HUES6 (cell line): ENCODE results near the gene SH3GL1.

Source experiments
- H3K27ac ChIP-seq: 2 replicates; pipeline ENCODE4 v1.7.0; 2013; ENCODE audit warnings: low read depth, mild to moderate bottlenecking, low read length, inconsistent platforms
- H3K27me3 ChIP-seq: 2 replicates; pipeline ENCODE4 v1.6.1; 2013; ENCODE audit warnings: low read length; ENCODE audit not compliant: control insufficient read depth, insufficient read depth
- H3K36me3 ChIP-seq: 2 replicates; pipeline ENCODE4 v1.6.1; 2013; ENCODE audit warnings: low read length; ENCODE audit not compliant: control insufficient read depth, insufficient read depth
- H3K4me1 ChIP-seq: 2 replicates; pipeline ENCODE4 v1.6.1; 2013; ENCODE audit warnings: low read length; ENCODE audit not compliant: control insufficient read depth, insufficient read depth
- H3K4me3 ChIP-seq: 2 replicates; pipeline ENCODE4 v1.5.1; 2013; ENCODE audit warnings: low read depth, low read length
- H3K9ac ChIP-seq: one replicate; pipeline ENCODE4 v1.6.1; 2013; ENCODE audit warnings: mild to moderate bottlenecking, low read length
- H3K9me3 ChIP-seq: 2 replicates; pipeline ENCODE4 v1.6.1; 2013; ENCODE audit warnings: low read depth, low read length; ENCODE audit not compliant: control insufficient read depth, insufficient read depth

SH3GL1 gene

DNA sequence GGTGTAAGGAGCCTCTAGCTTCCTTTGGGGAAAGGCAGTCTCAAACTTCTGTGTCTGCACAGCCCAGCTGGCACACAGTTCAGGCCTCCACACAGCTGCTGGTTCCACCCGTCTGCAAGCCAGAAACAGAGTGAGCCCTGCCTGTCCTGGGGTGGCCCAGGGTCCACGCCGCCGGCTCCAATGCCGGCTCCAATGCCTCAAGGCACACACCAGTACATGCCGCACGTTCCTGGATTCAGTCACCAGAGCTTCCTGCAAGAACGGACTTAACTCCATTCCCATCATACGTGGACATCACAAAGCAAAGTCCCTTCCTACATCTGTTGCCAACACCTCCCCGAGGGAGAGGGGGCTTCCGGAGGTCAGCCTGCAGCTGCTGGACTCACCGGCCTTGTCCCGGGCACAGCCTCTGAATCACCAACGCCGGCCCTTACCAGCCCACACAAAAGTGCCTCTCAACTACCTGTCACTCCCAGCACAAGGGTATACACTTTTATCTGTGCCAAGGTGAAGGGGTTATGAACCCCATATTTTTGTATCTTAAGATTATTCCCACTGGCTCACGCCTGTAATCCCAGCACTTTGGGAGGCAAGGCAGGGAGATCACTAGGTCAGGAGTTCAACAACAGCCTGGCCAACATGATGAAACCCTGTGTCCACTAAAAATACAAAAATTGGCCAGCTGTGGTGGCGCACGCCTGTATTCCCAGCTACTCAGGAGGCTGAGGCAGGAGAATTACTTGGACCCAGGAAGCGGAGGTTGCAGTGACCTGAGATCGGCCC is 8.5 kb downstream of the SH3GL1 start:
- Histone ChIP-seq H3K36me3 (peaks cover 11% of the 10 kb centered on the region), H3K4me3 (no peak overlapping the region), H3K27me3 (peaks cover 20% of the 10 kb centered on the region), H3K27ac (no peak overlapping the region), H3K4me1 (peaks cover 38% of the 10 kb centered on the region), H3K9ac (peak overlapping the region; percentile 28), H3K9me3 (no peaks in the 10 kb centered on the region)

DNA sequence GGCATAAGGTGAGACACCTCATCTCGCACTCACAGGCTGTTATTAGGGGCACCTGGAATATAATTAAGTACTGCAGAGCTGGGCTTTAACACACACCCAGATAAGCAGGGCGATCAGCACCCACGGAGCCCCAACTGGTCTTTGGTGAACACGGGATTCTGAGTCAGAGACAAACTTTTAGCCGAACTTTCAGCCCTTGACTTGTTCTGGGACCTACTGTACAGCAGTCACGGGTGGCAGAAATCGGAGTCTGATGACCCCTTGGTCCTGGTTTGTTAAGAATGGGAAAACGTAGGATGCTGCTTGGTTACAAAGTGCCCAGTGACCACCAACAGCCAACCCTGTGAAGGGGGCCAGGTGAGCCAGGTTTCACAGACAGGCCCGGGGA is 9.0 kb downstream of the SH3GL1 start:
- H3K27me3 ChIP-seq: peaks cover 20% of the 10 kb centered on the region
- H3K9ac ChIP-seq: peak overlapping the region; percentile 62
- no peak overlapping the region for H3K27ac ChIP-seq
- H3K4me3 ChIP-seq: 0 out of 2 replicates have a peak overlapping the region, but pooled peaks have one; percentile 43
- peaks cover 38% of the 10 kb centered on the region for H3K4me1 ChIP-seq
- peaks cover 9% of the 10 kb centered on the region for H3K36me3 ChIP-seq
- no peaks in the 10 kb centered on the region for H3K9me3 ChIP-seq

DNA sequence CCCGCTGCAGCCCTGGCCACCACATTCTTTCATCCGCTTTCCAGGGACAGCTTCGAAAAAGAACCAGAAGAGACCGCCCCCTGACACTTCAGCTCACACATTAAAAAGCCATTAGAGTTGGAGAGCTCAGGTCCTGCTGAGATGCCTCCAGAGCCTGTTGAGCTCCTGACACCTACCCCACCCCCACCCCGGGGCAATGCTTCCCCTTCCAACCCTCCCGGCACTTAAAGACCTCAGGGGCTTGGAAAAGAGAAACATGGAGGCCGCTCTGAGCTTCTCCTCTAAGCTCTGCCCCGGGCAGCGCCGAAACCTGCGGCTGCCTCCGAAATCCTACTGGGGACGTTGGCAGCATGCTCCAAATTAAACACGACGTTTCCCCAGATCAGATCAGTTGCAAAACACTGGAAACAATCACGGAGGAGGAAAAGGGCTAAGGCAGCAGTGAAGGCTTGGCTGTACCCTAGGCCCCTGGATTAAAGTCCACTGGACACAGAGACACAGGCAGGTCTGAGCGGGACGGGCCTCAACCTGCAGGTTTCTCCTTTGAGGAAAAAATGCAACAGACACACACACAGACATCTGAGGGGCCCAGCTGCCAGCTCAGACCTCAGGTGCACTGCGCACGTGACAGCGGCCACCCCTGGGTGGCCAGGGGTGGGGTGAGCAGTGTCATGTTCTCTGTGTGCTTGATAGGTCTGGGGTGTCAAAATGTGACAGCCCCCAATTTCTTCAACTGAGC is 9.6 kb downstream of the SH3GL1 start:
- H3K9me3 ChIP-seq: no peaks in the 10 kb centered on the region
- peak overlapping the region; percentile 62 for H3K9ac ChIP-seq
- peak overlapping the region; percentile 43 for H3K4me3 ChIP-seq
- no peak overlapping the region for H3K27ac ChIP-seq
- peaks cover 38% of the 10 kb centered on the region for H3K4me1 ChIP-seq
- peaks cover 20% of the 10 kb centered on the region for H3K27me3 ChIP-seq
- peaks cover 9% of the 10 kb centered on the region for H3K36me3 ChIP-seq

DNA sequence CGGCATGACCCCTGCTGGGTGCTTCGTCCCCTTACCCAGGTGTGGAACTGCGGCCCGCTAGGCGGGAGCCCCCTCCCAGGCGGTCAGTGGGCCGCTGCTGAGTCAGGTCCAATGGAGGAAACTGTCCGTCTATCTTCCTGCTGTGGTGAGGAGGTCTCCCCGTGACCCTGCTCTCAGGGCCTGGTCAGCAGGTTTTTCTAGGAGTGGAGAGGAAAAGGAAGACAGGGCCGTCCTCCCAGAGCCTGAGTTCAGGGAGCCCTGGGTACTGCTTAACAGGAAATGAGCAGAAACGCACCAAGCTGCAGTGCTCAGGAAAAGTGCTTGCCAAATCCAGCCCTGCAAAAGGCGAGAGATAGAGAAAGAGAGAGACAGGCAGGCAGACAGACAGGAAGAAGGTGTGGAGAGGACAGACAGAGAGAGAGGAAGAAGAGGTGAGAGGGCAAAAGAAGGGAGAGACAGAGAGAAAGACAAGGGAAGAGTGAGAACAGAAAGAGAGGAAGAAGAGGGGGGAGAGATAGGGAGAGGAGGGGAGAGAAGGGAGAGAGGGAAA is 10.3 kb downstream of the SH3GL1 start:
- H3K9ac ChIP-seq: peak overlapping the region; percentile 50
- peak overlapping the region; percentile 32 for H3K4me3 ChIP-seq
- H3K27ac ChIP-seq: no peak overlapping the region
- H3K36me3 ChIP-seq: peaks cover 5% of the 10 kb centered on the region
- H3K9me3 ChIP-seq: no peaks in the 10 kb centered on the region
- H3K27me3 ChIP-seq: peaks cover 20% of the 10 kb centered on the region
- H3K4me1 ChIP-seq: peaks cover 38% of the 10 kb centered on the region

DNA sequence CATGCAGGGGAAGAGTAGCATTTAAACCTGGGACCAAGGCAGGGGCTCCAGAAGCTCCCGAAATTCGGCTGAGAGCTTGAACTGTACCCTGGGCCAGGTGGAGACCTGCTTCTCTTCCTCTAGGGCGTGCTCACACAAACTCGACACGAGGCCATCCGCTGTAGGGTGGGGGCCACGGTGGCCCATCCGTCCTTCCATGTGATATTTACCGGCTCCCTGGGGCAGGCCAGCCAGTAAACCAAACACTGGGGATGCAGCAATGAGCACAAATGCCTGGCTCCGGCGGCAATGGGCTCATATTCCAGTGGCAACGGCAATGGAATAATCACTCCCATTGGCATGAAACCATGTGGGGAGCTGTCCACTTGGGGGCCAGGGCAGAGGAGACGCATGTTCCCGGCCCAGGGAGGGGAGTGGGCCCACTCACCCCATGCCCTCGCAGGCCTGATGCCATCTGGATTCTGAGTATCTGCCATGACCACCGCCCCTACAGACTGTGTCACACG is 10.8 kb downstream of the SH3GL1 start:
- Histone ChIP-seq H3K4me1 (peaks cover 37% of the 10 kb centered on the region), H3K4me3 (no peak overlapping the region), H3K27ac (no peak overlapping the region), H3K9ac (no peak overlapping the region), H3K36me3 (peaks cover 6% of the 10 kb centered on the region), H3K27me3 (peaks cover 20% of the 10 kb centered on the region), H3K9me3 (no peaks in the 10 kb centered on the region)

DNA sequence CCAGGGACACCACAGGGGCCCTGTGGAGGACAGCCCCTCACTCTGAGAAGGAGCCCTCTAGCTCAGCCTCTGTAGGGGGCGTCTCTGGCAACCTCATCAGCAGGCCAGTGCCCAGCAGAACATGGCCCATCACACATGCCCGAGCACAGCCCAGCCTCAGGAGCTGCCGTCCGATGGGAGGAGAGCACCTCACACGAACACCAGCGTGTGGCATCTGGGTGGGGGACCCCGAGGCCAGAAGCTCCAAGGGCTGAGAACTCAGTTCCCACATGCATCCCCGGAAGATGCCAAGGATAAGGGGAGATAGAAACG is 11.3 kb downstream of the SH3GL1 start:
- Histone ChIP-seq H3K27me3 (peaks cover 20% of the 10 kb centered on the region), H3K27ac (no peak overlapping the region), H3K4me3 (no peak overlapping the region), H3K36me3 (peaks cover 8% of the 10 kb centered on the region), H3K9me3 (no peaks in the 10 kb centered on the region), H3K9ac (no peak overlapping the region), H3K4me1 (peaks cover 32% of the 10 kb centered on the region)

DNA sequence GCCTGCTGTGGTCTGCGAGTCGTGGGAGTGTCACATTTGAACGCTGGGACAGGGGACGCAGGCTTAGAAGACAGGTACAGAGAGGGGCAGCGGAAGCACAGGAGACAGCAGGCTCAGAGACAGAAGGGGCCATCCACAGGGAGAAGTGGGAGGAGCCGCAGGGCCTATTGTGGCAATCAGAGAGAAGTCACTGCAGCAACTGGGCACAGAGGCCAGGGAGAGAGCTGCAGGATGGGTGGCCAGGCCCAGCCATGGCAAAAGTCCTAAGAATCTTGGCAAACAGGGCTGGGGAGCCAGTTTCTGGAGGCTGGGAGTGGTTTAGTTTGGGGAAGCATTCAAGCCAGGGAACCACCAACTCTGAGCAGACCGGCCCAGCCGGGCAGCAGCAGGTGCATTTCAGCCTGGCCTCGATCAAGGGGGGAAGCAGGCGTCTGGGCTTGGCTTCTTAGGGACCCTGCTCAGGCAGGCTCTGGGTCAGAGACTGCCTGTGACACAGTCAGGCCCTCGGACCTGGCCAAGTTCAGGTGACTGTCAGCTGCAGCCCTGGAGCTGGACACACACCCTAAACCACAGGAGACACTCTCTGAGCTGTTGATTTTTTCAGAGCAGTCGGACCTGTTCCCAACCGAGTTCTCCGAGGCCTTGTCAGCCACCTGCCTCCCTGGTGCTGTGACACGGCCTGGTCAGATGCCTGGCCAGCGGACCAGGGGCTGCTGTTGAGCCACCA is 11.8 kb downstream of the SH3GL1 start:
- Histone ChIP-seq H3K9me3 (no peaks in the 10 kb centered on the region), H3K27ac (no peak overlapping the region), H3K4me1 (peaks cover 29% of the 10 kb centered on the region), H3K27me3 (peaks cover 20% of the 10 kb centered on the region), H3K4me3 (no peak overlapping the region), H3K9ac (no peak overlapping the region), H3K36me3 (peaks cover 10% of the 10 kb centered on the region)

DNA sequence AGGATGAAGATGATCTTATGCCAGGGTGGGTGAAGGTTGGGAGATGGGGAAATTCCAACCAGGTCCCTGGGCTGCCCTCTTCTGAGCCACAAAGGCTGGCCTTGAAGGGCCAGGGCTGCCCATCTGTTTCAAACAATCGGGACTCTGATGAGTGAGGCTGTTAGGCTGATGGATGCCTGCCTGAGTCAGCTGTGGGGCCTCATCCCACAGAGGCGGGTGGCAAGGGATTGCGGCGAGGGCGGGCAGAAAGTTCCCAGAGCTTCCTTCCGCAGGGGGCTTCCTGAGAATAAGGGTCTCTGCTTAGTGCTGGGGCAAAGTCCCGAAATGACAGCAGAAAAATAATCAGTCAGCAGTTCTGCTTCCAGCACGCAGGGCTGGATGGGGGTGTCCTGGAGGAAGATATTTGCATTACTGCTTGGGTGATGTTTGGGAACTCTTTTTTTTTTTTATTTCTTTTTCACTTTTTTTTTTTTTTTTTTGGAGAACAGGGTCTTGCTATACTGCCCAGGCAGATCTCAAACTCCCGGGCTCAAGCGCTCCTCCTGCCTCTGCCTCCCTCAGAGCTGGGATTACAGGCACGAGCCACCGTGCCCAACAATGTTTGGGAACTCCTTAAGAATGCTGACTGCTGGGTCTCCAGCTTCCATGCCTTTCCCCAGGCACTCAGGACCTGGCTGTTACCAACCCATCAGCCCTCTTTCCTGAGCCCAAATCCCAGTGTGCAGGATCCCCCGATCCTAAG is 14.1 kb downstream of the SH3GL1 start:
- Histone ChIP-seq H3K27me3 (peaks cover 3% of the 10 kb centered on the region; the same call in 1 of the 2 replicates), H3K27ac (no peak overlapping the region), H3K4me3 (no peak overlapping the region), H3K9me3 (no peaks in the 10 kb centered on the region), H3K36me3 (peaks cover 12% of the 10 kb centered on the region), H3K9ac (no peak overlapping the region), H3K4me1 (peaks cover 18% of the 10 kb centered on the region)

DNA sequence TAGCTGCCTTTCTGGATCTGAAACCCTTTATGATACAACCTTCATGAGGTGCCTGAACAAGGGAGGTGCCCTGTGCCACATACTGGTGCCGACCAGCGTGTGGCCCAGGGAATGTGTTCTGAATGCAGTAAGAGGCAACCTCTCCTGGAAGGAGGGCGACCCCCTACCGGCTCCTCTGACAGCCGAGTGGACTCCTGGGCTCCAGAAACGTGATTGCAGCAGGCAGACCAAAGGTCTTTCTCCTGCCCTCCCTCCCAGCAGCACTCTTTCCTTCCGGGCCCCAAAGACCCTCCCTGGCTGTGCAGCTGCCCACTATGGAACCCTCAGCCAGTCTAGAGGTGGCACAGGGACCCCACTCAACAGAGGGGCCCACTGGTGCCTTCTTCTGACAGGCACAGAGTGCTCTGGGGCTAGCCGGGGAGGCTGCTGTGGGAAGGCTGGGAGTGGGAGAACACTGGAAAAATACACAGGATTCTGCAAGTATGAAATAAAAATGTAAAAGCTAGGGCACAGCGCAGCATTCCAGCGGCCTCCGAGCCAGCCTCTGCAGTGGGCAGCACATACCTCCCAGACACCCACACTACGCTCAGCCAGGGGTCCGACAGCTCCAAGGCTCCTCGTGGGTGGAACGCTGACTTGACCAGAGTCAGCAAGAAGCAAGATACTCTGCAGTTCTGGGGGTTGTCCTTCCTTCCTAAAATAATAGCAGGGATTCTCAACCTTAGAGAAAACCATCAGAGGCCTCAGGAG is 14.9 kb downstream of the SH3GL1 start:
- Histone ChIP-seq H3K4me3 (no peak overlapping the region), H3K4me1 (peaks cover 14% of the 10 kb centered on the region), H3K9ac (no peak overlapping the region)

DNA sequence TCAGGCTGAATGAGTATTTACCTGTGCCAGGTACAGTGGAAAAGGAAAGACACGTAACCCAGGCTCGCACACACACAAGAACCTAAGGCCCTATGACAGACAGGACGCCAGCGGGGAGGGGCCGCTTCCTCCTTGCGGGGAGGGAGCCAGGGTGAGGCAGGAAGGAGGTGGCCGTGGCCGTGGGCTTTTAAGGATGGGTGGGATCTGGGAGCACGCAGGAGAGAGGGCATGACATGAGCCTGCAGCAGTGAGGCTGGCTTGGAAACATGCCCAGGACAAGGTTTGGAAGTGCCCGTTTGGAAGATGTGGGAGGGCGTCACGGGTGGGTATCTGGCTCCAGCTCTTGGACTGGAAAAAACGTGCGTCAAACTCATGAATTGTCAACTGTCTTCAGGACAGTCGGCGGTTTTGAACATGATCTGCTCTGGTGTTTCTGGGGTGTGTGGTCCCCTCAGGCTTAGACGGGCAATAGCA is 20.1 kb downstream of the SH3GL1 start:
- H3K27me3 ChIP-seq: no peaks in the 10 kb centered on the region
- H3K4me1 ChIP-seq: peaks cover 36% of the 10 kb centered on the region

More for the DNA sequence above, 14.9 kb downstream of the SH3GL1 start:
- Histone ChIP-seq H3K9me3 (no peaks in the 10 kb centered on the region), H3K27me3 (no peaks in the 10 kb centered on the region), H3K36me3 (peaks cover 12% of the 10 kb centered on the region), H3K27ac (no peak overlapping the region)

More for the DNA sequence above, 20.1 kb downstream of the SH3GL1 start:
- Histone ChIP-seq H3K27ac (no peak overlapping the region), H3K9me3 (no peaks in the 10 kb centered on the region), H3K9ac (peak overlapping the region; percentile 27), H3K36me3 (peaks cover 9% of the 10 kb centered on the region), H3K4me3 (no peak overlapping the region)
